Neural cell (in vitro differentiated cells): ENCODE results near the gene CCDC60. TPM values are rescaled to one million over a fixed set of nuclear protein-coding genes. Genes with fewer than 3 reads are reported as not detected.

Experiments
- H2AFZ ChIP-seq: fragments of 200-600, 300-800 bp; sonication (generic), shearing (Covaris generic); 2 replicates; pipeline ENCODE4 v1.6.0; 2014; ENCODE audit warnings: low read depth, mild to moderate bottlenecking, antibody characterized with exemption, low read length, moderate library complexity
- H3F3A ChIP-seq: fragments of 200-600 bp; shearing (Covaris generic); 2 replicates; pipeline ENCODE4 v1.6.1; 2016; ENCODE audit warnings: mild to moderate bottlenecking, moderate library complexity, mixed read lengths, antibody characterized with exemption, low read length; ENCODE audit not compliant: insufficient read depth, poor library complexity, severe bottlenecking
- H3K27ac ChIP-seq: fragments of 200-600, 300-800 bp; sonication (generic), shearing (Covaris generic); 2 replicates; pipeline ENCODE4 v1.5.1; 2014; ENCODE audit warnings: mild to moderate bottlenecking, low read length, moderate library complexity
- H3K27me3 ChIP-seq: fragments of 300-800, 200-600 bp; sonication (generic), shearing (Covaris generic); 2 replicates; pipeline ENCODE4 v1.6.0; 2014; ENCODE audit warnings: mild to moderate bottlenecking, low read depth, low read length, moderate library complexity; ENCODE audit not compliant: insufficient read depth
- H3K36me3 ChIP-seq: fragments of 300-800, 200-600 bp; sonication (generic), shearing (Covaris generic); 2 replicates; pipeline ENCODE4 v1.5.1; 2014; ENCODE audit warnings: mild to moderate bottlenecking, antibody characterized with exemption, low read length, moderate library complexity; ENCODE audit not compliant: insufficient read depth
- H3K4me2 ChIP-seq: fragments of 300-800, 200-600 bp; sonication (generic), shearing (Covaris generic); 2 replicates; pipeline ENCODE4 v1.6.0; 2014; ENCODE audit warnings: mild to moderate bottlenecking, low read length
- H3K4me3 ChIP-seq: fragments of 300-800, 200-600 bp; sonication (generic), shearing (Covaris generic); 2 replicates; pipeline ENCODE4 v1.5.1; 2014; ENCODE audit warnings: mild to moderate bottlenecking, low read length, moderate library complexity
- H3K79me2 ChIP-seq: fragments of 200-600 bp; shearing (Covaris generic); replicated peaks from 2 replicates; pipeline ENCODE4 v1.6.0; 2014; ENCODE audit warnings: mild to moderate bottlenecking, low read length, moderate library complexity; ENCODE audit not compliant: insufficient read depth
- H3K9ac ChIP-seq: fragments of 300-800, 200-600 bp; sonication (generic), shearing (Covaris generic); 2 replicates; pipeline ENCODE4 v1.6.1; 2016; ENCODE audit warnings: mild to moderate bottlenecking, low read length, mixed read lengths
- H3K9me2 ChIP-seq: fragments of 200-600 bp; shearing (Covaris generic); 2 replicates; pipeline ENCODE4 v1.6.1; 2016; ENCODE audit warnings: mild to moderate bottlenecking, low read length, mixed read lengths; ENCODE audit not compliant: insufficient read depth
- H3K9me3 ChIP-seq: fragments of 200-600, 300-800 bp; sonication (generic), shearing (Covaris generic); 2 replicates; pipeline ENCODE4 v1.6.1; 2016; ENCODE audit warnings: mild to moderate bottlenecking, mixed run types, low read length, moderate library complexity, mixed read lengths
- H4K20me1 ChIP-seq: fragments of 200-600 bp; shearing (Covaris generic); 2 replicates; pipeline ENCODE4 v1.6.1; 2016; ENCODE audit warnings: mild to moderate bottlenecking, mixed run types; ENCODE audit not compliant: insufficient read depth
- CTCF ChIP-seq: fragments of 450-650 bp; IDR thresholded peaks from 2 replicates; pipeline ENCODE4 v1.5.1; 2014; ENCODE audit warnings: antibody characterized with exemption, mild to moderate bottlenecking, moderate library complexity; ENCODE audit not compliant: poor library complexity, severe bottlenecking
- EP300 ChIP-seq: fragments of 450-650 bp; conservative IDR thresholded peaks from 2 replicates; pipeline ENCODE4 v1.6.1; 2014; ENCODE audit warnings: antibody characterized with exemption, mild to moderate bottlenecking, moderate library complexity; ENCODE audit not compliant: poor library complexity, severe bottlenecking
- EZH2 ChIP-seq: fragments of 200-600, 300-800 bp; shearing (Covaris generic), sonication (generic); IDR thresholded peaks from 2 replicates; pipeline ENCODE4 v1.6.1; 2014; ENCODE audit warnings: antibody characterized with exemption, low read length, borderline replicate concordance, mild to moderate bottlenecking; ENCODE audit not compliant: insufficient read depth, poor library complexity, severe bottlenecking
- MXI1 ChIP-seq: fragments of 450-650 bp; conservative IDR thresholded peaks from 2 replicates; pipeline ENCODE4 v1.6.1; 2014; ENCODE audit warnings: antibody characterized with exemption, mild to moderate bottlenecking; ENCODE audit not compliant: poor library complexity, severe bottlenecking
- POLR2AphosphoS5 ChIP-seq: IDR thresholded peaks from 2 replicates; pipeline ENCODE4 v1.6.1; 2012
- RAD21 ChIP-seq: fragments of 450-650 bp; conservative IDR thresholded peaks from 2 replicates; pipeline ENCODE4 v1.6.1; 2014; ENCODE audit warnings: antibody characterized with exemption, mild to moderate bottlenecking, moderate library complexity
- SMC3 ChIP-seq: fragments of 450-650 bp; conservative IDR thresholded peaks from 2 replicates; pipeline ENCODE4 v1.6.1; 2014; ENCODE audit warnings: antibody characterized with exemption, mild to moderate bottlenecking, moderate library complexity; ENCODE audit not compliant: poor library complexity
- TAF1 ChIP-seq: IDR thresholded peaks from 2 replicates; pipeline ENCODE4 v1.6.1; 2012; ENCODE audit warnings: low read depth
- polyA plus RNA-seq: library from polyadenylated mRNA; depleted of rRNA; stranded (reverse); fragments of >200 nt; gene quantifications from 2 replicates; pipeline ENCODE4 v1.2.3, GENCODE V29; 2014
- TF ChIP-seq, protein P1 (sequence below): IDR thresholded peaks from 2 replicates; pipeline ENCODE4 v1.6.1; 2012; ENCODE audit warnings: borderline replicate concordance

CCDC60 gene
- polyA plus RNA-seq, 1 donor from 2014 or later = not detected

GRCh38 chr12:119450771-119451170, 116.2 kb downstream of the CCDC60 start:
- TF ChIP-seq RAD21 (no peak), CTCF (no peak), EZH2 (no peak), TAF1 (no peak), MXI1 (no peak)
- TF ChIP-seq, protein P1, sequence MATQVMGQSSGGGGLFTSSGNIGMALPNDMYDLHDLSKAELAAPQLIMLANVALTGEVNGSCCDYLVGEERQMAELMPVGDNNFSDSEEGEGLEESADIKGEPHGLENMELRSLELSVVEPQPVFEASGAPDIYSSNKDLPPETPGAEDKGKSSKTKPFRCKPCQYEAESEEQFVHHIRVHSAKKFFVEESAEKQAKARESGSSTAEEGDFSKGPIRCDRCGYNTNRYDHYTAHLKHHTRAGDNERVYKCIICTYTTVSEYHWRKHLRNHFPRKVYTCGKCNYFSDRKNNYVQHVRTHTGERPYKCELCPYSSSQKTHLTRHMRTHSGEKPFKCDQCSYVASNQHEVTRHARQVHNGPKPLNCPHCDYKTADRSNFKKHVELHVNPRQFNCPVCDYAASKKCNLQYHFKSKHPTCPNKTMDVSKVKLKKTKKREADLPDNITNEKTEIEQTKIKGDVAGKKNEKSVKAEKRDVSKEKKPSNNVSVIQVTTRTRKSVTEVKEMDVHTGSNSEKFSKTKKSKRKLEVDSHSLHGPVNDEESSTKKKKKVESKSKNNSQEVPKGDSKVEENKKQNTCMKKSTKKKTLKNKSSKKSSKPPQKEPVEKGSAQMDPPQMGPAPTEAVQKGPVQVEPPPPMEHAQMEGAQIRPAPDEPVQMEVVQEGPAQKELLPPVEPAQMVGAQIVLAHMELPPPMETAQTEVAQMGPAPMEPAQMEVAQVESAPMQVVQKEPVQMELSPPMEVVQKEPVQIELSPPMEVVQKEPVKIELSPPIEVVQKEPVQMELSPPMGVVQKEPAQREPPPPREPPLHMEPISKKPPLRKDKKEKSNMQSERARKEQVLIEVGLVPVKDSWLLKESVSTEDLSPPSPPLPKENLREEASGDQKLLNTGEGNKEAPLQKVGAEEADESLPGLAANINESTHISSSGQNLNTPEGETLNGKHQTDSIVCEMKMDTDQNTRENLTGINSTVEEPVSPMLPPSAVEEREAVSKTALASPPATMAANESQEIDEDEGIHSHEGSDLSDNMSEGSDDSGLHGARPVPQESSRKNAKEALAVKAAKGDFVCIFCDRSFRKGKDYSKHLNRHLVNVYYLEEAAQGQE = no peak
- Histone ChIP-seq H3K79me2 (no peaks in the 10 kb centered on the region), H3K36me3 (no peaks in the 10 kb centered on the region), H3K4me3 (no peak overlapping the region), H3K27me3 (no peaks in the 10 kb centered on the region), H3K9me3 (no peaks in the 10 kb centered on the region), H3K4me2 (no peak overlapping the region), H3F3A (no peaks in the 10 kb centered on the region), H2AFZ (no peak overlapping the region), H3K9ac (no peak overlapping the region), H3K9me2 (no peaks in the 10 kb centered on the region), H4K20me1 (no peaks in the 10 kb centered on the region), H3K27ac (no peak overlapping the region)

DNA sequence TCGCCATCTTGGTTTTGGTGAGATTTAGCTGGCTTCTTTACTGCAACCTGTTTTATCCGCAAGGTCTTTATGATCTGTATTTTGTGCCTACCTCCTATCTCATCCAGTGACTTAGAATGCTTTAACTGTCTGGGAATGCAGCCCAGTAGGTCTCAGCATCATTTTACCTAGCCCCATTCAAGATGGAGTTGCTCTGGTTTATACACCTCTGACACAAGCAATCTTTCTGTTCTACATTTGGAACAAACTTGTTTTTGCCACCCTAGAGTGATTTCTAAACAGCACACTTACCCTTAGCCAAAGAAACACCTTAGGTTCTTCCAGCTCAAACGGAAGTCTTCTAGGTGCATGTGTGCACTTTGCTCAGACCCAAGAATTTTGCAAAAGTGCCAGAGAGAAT, 122.3 kb downstream of the CCDC60 start:
- Histone ChIP-seq H3K9ac (no peak overlapping the region), H3K9me2 (no peaks in the 10 kb centered on the region), H4K20me1 (no peaks in the 10 kb centered on the region), H3K27ac (no peak overlapping the region), H3K36me3 (no peaks in the 10 kb centered on the region), H3K27me3 (no peaks in the 10 kb centered on the region), H3K4me3 (no peak overlapping the region), H3F3A (no peaks in the 10 kb centered on the region), H3K79me2 (no peaks in the 10 kb centered on the region), H3K4me2 (no peak overlapping the region), H2AFZ (no peak overlapping the region), H3K9me3 (no peaks in the 10 kb centered on the region)
- no peak for TF ChIP-seq TAF1
- no peak for TF ChIP-seq POLR2AphosphoS5
- TF ChIP-seq MXI1 = no peak
- TF ChIP-seq RAD21 = no peak

DNA sequence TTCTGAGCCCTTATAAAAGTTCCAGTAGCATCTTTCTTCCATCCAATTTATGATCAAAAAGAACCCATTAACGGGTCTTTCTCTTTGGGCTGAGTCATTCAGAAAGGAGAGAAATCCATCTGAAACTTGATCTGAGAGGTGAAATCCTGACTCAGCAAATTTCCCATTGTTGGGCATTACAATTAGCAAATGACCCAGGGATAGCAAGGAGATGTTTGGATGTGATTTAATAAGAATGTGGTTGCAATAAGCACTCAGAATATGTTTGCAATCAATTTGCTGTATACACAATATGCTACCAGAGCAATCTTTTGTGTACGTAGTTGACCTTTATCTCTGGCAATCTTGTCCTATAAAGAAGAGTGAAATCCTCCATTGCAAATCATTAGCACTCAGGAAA, 122.7 kb downstream of the CCDC60 start:
- Histone ChIP-seq H3K79me2 (no peaks in the 10 kb centered on the region), H3K4me3 (no peak overlapping the region), H3K27me3 (no peaks in the 10 kb centered on the region), H3K27ac (no peak overlapping the region), H3F3A (no peaks in the 10 kb centered on the region), H4K20me1 (no peaks in the 10 kb centered on the region), H3K4me2 (no peak overlapping the region), H3K9ac (no peak overlapping the region), H3K9me3 (no peaks in the 10 kb centered on the region), H2AFZ (no peak overlapping the region), H3K9me2 (no peaks in the 10 kb centered on the region), H3K36me3 (no peaks in the 10 kb centered on the region)
- TF ChIP-seq MXI1 (no peak), RAD21 (no peak), EP300 (no peak), POLR2AphosphoS5 (no peak), EZH2 (no peak), CTCF (no peak), SMC3 (no peak), TAF1 (no peak)
- TF ChIP-seq, protein P1 = no peak
